Testis (tissue), 2 donors: ENCODE measurements around the gene SYNGR1.

Experiments used
- POLR2A ChIP-seq: fragments of 450-650 bp; IDR thresholded peaks from one replicate; pipeline ENCODE4 v1.6.1; 2017; ENCODE audit warnings: antibody characterized with exemption, mild to moderate bottlenecking, moderate library complexity
- TF ChIP-seq, protein P1 (sequence below), 3 experiments: fragments of 450-650 bp in 2 of 3; fragments of 200-600 bp in 1 of 3; sonication (generic) in 1 of 3; IDR thresholded peaks; one replicate each; pipeline ENCODE4 v1.5.1; 2016 to 2019; ENCODE audit warnings: antibody characterized with exemption in 3 of 3, mild to moderate bottlenecking in 2 of 3, moderate library complexity in 1 of 3

DNA sequence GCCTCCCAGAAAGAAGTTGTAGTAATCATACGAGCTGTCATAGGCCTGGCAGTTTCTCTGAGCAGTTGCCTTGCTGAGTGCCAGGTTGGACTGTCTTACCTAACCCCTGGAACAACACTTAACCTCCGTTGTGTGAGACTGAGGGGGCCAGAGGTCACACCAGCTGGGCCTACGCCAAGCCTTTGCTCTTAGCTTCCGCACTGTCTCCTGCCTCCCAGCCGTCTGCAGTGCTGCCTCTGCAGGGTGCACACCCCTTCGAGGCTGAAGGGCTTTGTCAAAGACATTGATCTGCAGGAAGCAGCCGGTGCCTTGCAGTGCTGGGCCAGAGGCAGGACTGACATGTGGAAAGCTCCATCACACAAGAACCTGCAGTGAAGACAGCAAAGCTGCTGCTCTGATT is 66.5 kb downstream of the SYNGR1 start:
- TF ChIP-seq, protein P1, sequence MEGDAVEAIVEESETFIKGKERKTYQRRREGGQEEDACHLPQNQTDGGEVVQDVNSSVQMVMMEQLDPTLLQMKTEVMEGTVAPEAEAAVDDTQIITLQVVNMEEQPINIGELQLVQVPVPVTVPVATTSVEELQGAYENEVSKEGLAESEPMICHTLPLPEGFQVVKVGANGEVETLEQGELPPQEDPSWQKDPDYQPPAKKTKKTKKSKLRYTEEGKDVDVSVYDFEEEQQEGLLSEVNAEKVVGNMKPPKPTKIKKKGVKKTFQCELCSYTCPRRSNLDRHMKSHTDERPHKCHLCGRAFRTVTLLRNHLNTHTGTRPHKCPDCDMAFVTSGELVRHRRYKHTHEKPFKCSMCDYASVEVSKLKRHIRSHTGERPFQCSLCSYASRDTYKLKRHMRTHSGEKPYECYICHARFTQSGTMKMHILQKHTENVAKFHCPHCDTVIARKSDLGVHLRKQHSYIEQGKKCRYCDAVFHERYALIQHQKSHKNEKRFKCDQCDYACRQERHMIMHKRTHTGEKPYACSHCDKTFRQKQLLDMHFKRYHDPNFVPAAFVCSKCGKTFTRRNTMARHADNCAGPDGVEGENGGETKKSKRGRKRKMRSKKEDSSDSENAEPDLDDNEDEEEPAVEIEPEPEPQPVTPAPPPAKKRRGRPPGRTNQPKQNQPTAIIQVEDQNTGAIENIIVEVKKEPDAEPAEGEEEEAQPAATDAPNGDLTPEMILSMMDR (IDR thresholded peaks at IDR 0.05), result no peak
- TF ChIP-seq POLR2A, result no peak
